K562 (cell line): ENCODE measurements around the gene UBQLNL. TPM values are rescaled to one million over a fixed set of nuclear protein-coding genes. Genes with fewer than 3 reads are reported as not detected.
A peak's percentile ranks its signal among the peaks of the same experiment; 100 is the strongest.

Experiments
- ATAC-seq: fragments of 200-7000 bp; cut with Tn5 transposase; 3 replicates; pipeline ENCODE4 v1.9.1; 2020; ENCODE audit warnings: moderate library complexity
- BruUV-seq: library from RNA; stranded (reverse); fragments of 400-500 nt; replicated peaks from 2 replicates; lab custom pipeline; 2021; lab: Mats Ljungman, UMichigan
- CTCF ChIA-PET: fragments of 300-600 bp; formaldehyde crosslinking; extraction: SDS; loops from one replicate; lab custom pipeline; 2021; ENCODE audit warnings: low intra/inter-chr PET ratio; lab: Yijun Ruan, JAX
- POLR2A ChIA-PET: fragments of 300-600, 350-650 bp; sonication (Branson Sonifier 250); formaldehyde crosslinking; extraction: SDS; loops from one replicate; lab custom pipeline; 2021; ENCODE audit warnings: antibody characterized with exemption, inconsistent platforms; lab: Yijun Ruan, JAX
- DNase-seq, 4 experiments: peaks; one replicate each; pipeline versions ENCODE4 v3.0.0 to v3.0.0-alpha.2; 2011 to 2018; ENCODE audit warnings: low spot score in 3 of 4, mixed read lengths in 3 of 4; ENCODE audit errors: extremely low read depth in 1 of 4
- FAIRE-seq: peaks from 2 replicates; lab custom pipeline; 2011; peaks lifted over from hg19 to GRCh38; lab: Jason Lieb, UNC
- H2AFZ ChIP-seq: 2 replicates; pipeline ENCODE4 v1.6.0; 2011; ENCODE audit warnings: low read depth, low read length, control low read depth, inconsistent platforms
- H3K27ac ChIP-seq: fragments of 200-600 bp; 3 replicates; pipeline ENCODE4 v1.8.0; 2011; ENCODE audit warnings: low read depth, mild to moderate bottlenecking, control low read depth, inconsistent platforms, low read length, moderate library complexity, mixed read lengths; ENCODE audit errors: extremely low read depth
- H3K27me3 ChIP-seq, 2 experiments: fragments of 300-600 bp in 1 of 2; 2 replicates in 1 of 2; 3 replicates in 1 of 2; pipeline versions ENCODE4 v1.6.0 to v1.8.0; 2011; ENCODE audit warnings: inconsistent platforms in 2 of 2, low read length in 2 of 2, mild to moderate bottlenecking in 1 of 2, mixed read lengths in 1 of 2, moderate library complexity in 1 of 2; ENCODE audit not compliant: control insufficient read depth in 2 of 2, insufficient read depth in 2 of 2
- H3K36me3 ChIP-seq: fragments of 300-600 bp; 3 replicates; pipeline ENCODE4 v1.8.0; 2011; ENCODE audit warnings: mild to moderate bottlenecking, low read length, inconsistent platforms; ENCODE audit not compliant: control insufficient read depth, insufficient read depth
- H3K4me1 ChIP-seq, 2 experiments: fragments of 200-600 bp in 1 of 2; replicated peaks in 1 of 2; 2 replicates in 1 of 2; 3 replicates in 1 of 2; pipeline versions ENCODE4 v1.5.1 to v1.8.0; 2011; ENCODE audit warnings: inconsistent platforms in 2 of 2, low read length in 2 of 2, mild to moderate bottlenecking in 1 of 2, mixed read lengths in 1 of 2, moderate library complexity in 1 of 2; ENCODE audit not compliant: control insufficient read depth in 2 of 2, insufficient read depth in 2 of 2
- H3K4me2 ChIP-seq: 2 replicates; pipeline ENCODE4 v1.6.1; 2011; ENCODE audit warnings: low read length, control low read depth, inconsistent platforms, mixed read lengths; ENCODE audit not compliant: insufficient read depth
- H3K4me3 ChIP-seq: fragments of 200-600 bp; sonication (generic), shearing (Covaris generic); 2 replicates; pipeline ENCODE4 v1.5.1; 2016; ENCODE audit warnings: control low read depth, inconsistent platforms
- H3K79me2 ChIP-seq: fragments of 200-600 bp; 3 replicates; pipeline ENCODE4 v1.8.0; 2011; ENCODE audit warnings: low read length, inconsistent platforms; ENCODE audit not compliant: control insufficient read depth, insufficient read depth
- H3K9ac ChIP-seq, 2 experiments: 2 replicates each; pipeline versions ENCODE4 v1.6.0 to v1.6.1; 2011; ENCODE audit warnings: low read depth in 2 of 2, low read length in 2 of 2, control low read depth in 1 of 2, inconsistent platforms in 1 of 2, mild to moderate bottlenecking in 1 of 2, mixed read lengths in 1 of 2; ENCODE audit not compliant: insufficient read depth in 1 of 2
- H3K9me1 ChIP-seq: one replicate; pipeline ENCODE4 v1.6.0; 2011; ENCODE audit warnings: inconsistent platforms, mild to moderate bottlenecking, low read length, moderate library complexity; ENCODE audit not compliant: control insufficient read depth, insufficient read depth
- H3K9me3 ChIP-seq: replicated peaks from 2 replicates; pipeline ENCODE4 v1.5.1; 2011; ENCODE audit warnings: low read depth, low read length, inconsistent platforms; ENCODE audit not compliant: control insufficient read depth, insufficient read depth
- H4K20me1 ChIP-seq: replicated peaks from 2 replicates; pipeline ENCODE4 v1.6.1; 2011; ENCODE audit warnings: low read length, inconsistent platforms, mixed read lengths; ENCODE audit not compliant: control insufficient read depth, insufficient read depth
- ARID1B ChIP-seq: fragments of 450-650 bp; IDR thresholded peaks from 2 replicates; pipeline ENCODE4 v1.6.1; 2016; ENCODE audit warnings: antibody characterized with exemption, mild to moderate bottlenecking, inconsistent platforms
- DPF2 ChIP-seq: fragments of 450-650 bp; IDR thresholded peaks from 2 replicates; pipeline ENCODE4 v1.6.1; 2016
- FOSL1 ChIP-seq: fragments of 200-800 bp; sonication (Bioruptor generic); conservative IDR thresholded peaks from 2 replicates; pipeline ENCODE4 v1.6.1; 2016; ENCODE audit warnings: missing genetic modification characterization, missing compliant biosample characterization
- JUN ChIP-seq, 2 experiments: sonication (generic) in 1 of 2; formaldehyde crosslinking in 1 of 2; IDR thresholded peaks; 2 replicates each; pipeline versions ENCODE4 v1.6.1 to v1.8.0; 2012 to 2022; ENCODE audit warnings: borderline replicate concordance in 2 of 2, mild to moderate bottlenecking in 2 of 2, improper control_type of control experiment in 1 of 2, low read depth in 1 of 2, low read length in 1 of 2, missing genetic modification reagents in 1 of 2
- JUND ChIP-seq, 2 experiments: IDR thresholded peaks; 2 replicates in 1 of 2; 3 replicates in 1 of 2; pipeline ENCODE4 v1.6.1; 2011; ENCODE audit warnings: borderline replicate concordance in 2 of 2, low read depth in 2 of 2, low read length in 2 of 2, improper control_type of control experiment in 1 of 2, missing biosample characterization in 1 of 2, missing genetic modification characterization in 1 of 2, missing genetic modification reagents in 1 of 2
- MEF2A ChIP-seq: IDR thresholded peaks from 2 replicates; pipeline ENCODE4 v1.6.1; 2011; ENCODE audit warnings: low read depth, mild to moderate bottlenecking, low read length, moderate library complexity; ENCODE audit not compliant: control insufficient read depth
- RFX1 ChIP-seq: fragments of 450-650 bp; IDR thresholded peaks from 2 replicates; pipeline ENCODE4 v1.6.1; 2016; ENCODE audit warnings: mild to moderate bottlenecking, moderate library complexity
- SMARCA4 ChIP-seq: fragments of 450-650 bp; IDR thresholded peaks from 2 replicates; pipeline ENCODE4 v1.6.1; 2016
- SMARCE1 ChIP-seq: fragments of 450-650 bp; IDR thresholded peaks from 2 replicates; pipeline ENCODE4 v1.7.1; 2016; ENCODE audit warnings: mild to moderate bottlenecking
- TCF3 ChIP-seq: sonication (generic); formaldehyde crosslinking; IDR thresholded peaks from 2 replicates; pipeline ENCODE4 v1.4.0; 2020; ENCODE audit warnings: mild to moderate bottlenecking, missing genetic modification reagents
- ZFP36 ChIP-seq: fragments of 150-350 bp; IDR thresholded peaks from 2 replicates; pipeline ENCODE4 v1.6.1; 2018; ENCODE audit warnings: low read length, low read depth; ENCODE audit not compliant: partially characterized antibody
- ZNF121 ChIP-seq: sonication (generic); formaldehyde crosslinking; conservative IDR thresholded peaks from 2 replicates; pipeline ENCODE4 v1.8.0; 2022; ENCODE audit warnings: missing genetic modification reagents
- ZNF239 ChIP-seq: fragments of 250-450 bp; sonication (Bioruptor Pico); IDR thresholded peaks from 2 replicates; pipeline ENCODE4 v1.4.0; 2020; ENCODE audit warnings: mild to moderate bottlenecking
- ZNF586 ChIP-seq: fragments of 450-650 bp; formaldehyde crosslinking; conservative IDR thresholded peaks from 2 replicates; pipeline ENCODE4 v1.4.0; 2020; ENCODE audit warnings: mild to moderate bottlenecking, moderate library complexity
- WGBS: fragments of 100-300 bp; shearing (Covaris generic); methylation state at CpG from one replicate; pipeline ENCODE4 v1.1.6; 2016; ENCODE audit warnings: low coverage, mixed read lengths; ENCODE audit not compliant: insufficient coverage; ENCODE audit errors: missing lambda C conversion rate; 5-methylcytosine and 5-hydroxymethylcytosine counted together
- in situ Hi-C: fragments of 300-500 bp; cut with MboI; formaldehyde crosslinking; loops from 4 replicates; pipeline ENCODE4 v1.15.0; 2018; ENCODE audit warnings: inconsistent platforms, mixed read lengths
- intact Hi-C: fragments of 100-400 bp; cut with micrococcal nuclease; formaldehyde crosslinking; loops from 2 replicates; pipeline ENCODE4 v1.14.2; 2022
- polyA plus RNA-seq, 8 experiments: library from polyadenylated mRNA; depleted of rRNA in 4 of 8; stranded (reverse) in 5 of 8; unstranded in 3 of 8; fragments of >200 nt; fragmentation: Nextera tagmentation in 2 of 8; fragmentation: Illumina TruSeq in 1 of 8; extraction: Ambion mirVana in 2 of 8; extraction: Trizol in 1 of 8; gene quantifications; 2 replicates each; pipeline versions ENCODE4 v1.2.1 to v1.2.3, GENCODE V29; 2011 to 2014; ENCODE audit warnings: inconsistent platforms in 1 of 8, missing spikeins in 1 of 8
- total RNA-seq, 7 experiments: library from RNA; depleted of rRNA in 6 of 7; stranded (reverse); fragments of >200 nt in 6 of 7; fragmentation: Illumina TruSeq in 2 of 7; extraction: Trizol in 2 of 7; gene quantifications; 2 replicates each; pipeline versions ENCODE4 v1.2.1 to v1.2.3, GENCODE V29; 2011 to 2021; ENCODE audit warnings: low replicate concordance in 1 of 7
- TF ChIP-seq, protein P1 (sequence below), 2 experiments: fragments of 450-650 bp in 1 of 2; sonication (generic) in 1 of 2; formaldehyde crosslinking in 1 of 2; IDR thresholded peaks in 1 of 2; conservative IDR thresholded peaks in 1 of 2; 2 replicates each; pipeline versions ENCODE4 v1.6.1 to v1.8.1; 2016 to 2023; ENCODE audit warnings: mild to moderate bottlenecking in 2 of 2, moderate library complexity in 2 of 2, inconsistent platforms in 1 of 2, missing genetic modification reagents in 1 of 2
- TF ChIP-seq, protein P2 (sequence below): fragments of 250-450 bp; sonication (Bioruptor Pico); IDR thresholded peaks from 2 replicates; pipeline ENCODE4 v1.4.0; 2020
- TF ChIP-seq, protein P3 (sequence below): fragments of 200-800 bp; sonication (Bioruptor generic); IDR thresholded peaks from 2 replicates; pipeline ENCODE4 v1.6.1; 2017; ENCODE audit warnings: missing genetic modification characterization, missing compliant biosample characterization

The UBQLNL gene
- total and polyA plus RNA-seq, 9 of the 15 experiments (the other 6 are each of a cell fraction or from before 2014, with no cell fraction given), result 0.07 to 0.27 (median 0.14) TPM

GRCh38 chr11:5550440-5551095, 34.1 kb upstream of the UBQLNL start:
- no peaks in the 10 kb centered on the region for H3K9me3 ChIP-seq
- POLR2A ChIA-PET, result no interaction called here
- FAIRE-seq (peak; percentile 46), ATAC-seq (peak; percentile 42; the same call in 1 of the 3 replicates), DNase-seq (peak in 1 of 4 experiments; percentile 30)
- no peak overlapping the region for H2AFZ ChIP-seq
- H3K4me3 ChIP-seq, result no peak overlapping the region
- intact Hi-C loops, result loop anchor here (5.0 to 10.0 kb wide), 2 partner anchors 166 to 348 kb away; partner anchors contain the start of genes OR51M1 and OR51V1
- CTCF ChIA-PET, result no interaction called here
- no peaks in the 10 kb centered on the region; a peak in 1 of 5 replicates for H3K27me3 ChIP-seq
- no peaks in the 10 kb centered on the region for H3K36me3 ChIP-seq
- H3K79me2 ChIP-seq, result no peaks in the 10 kb centered on the region
- no peak overlapping the region for H3K27ac ChIP-seq
- no peaks in the 10 kb centered on the region for H3K9me1 ChIP-seq
- H3K4me2 ChIP-seq, result no peak overlapping the region
- in situ Hi-C loops, result no loop called here
- no peak overlapping the region for H3K9ac ChIP-seq
- WGBS, result 17% methylated on average over 5 of the region's 5 CpGs
- TF ChIP-seq JUN (IDR thresholded peaks at IDR 0.05; ENCODE audit: borderline replicate concordance, low read depth, low read length) (peak; percentile 57), JUN (CRISPR knock-in tag; IDR thresholded peaks at IDR 0.05; ENCODE audit: borderline replicate concordance) (no peak), JUND (IDR thresholded peaks at IDR 0.05; ENCODE audit: borderline replicate concordance, low read depth, low read length) (peak; percentile 67; the same call in 1 of the 2 replicates), JUND (tag; IDR thresholded peaks at IDR 0.05; ENCODE audit: borderline replicate concordance, low read depth, low read length) (peak; percentile 70; the same call in 1 of the 3 replicates), MEF2A (0 out of 2 replicates have a peak, but pooled peaks have one; percentile 41), ARID1B (peak; percentile 62), FOSL1 (peak; percentile 95), DPF2 (peak; percentile 55; the same call in 1 of the 2 replicates), SMARCA4 (peak; percentile 60; the same call in 1 of the 2 replicates), ZFP36 (no peak), TCF3 (CRISPR knock-in tag) (no peak), RFX1 (peak; percentile 25; the same call in 1 of the 2 replicates), ZNF121 (CRISPR knock-in tag) (no peak), SMARCE1 (peak; percentile 62), ZNF239 (CRISPR knock-in tag) (no peak), ZNF586 (CRISPR knock-in tag) (no peak)
- TF ChIP-seq, protein P1, sequence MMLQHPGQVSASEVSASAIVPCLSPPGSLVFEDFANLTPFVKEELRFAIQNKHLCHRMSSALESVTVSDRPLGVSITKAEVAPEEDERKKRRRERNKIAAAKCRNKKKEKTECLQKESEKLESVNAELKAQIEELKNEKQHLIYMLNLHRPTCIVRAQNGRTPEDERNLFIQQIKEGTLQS (IDR thresholded peaks at IDR 0.05), result peak; percentile 88
- TF ChIP-seq, protein P1 (CRISPR knock-in tag; conservative IDR thresholded peaks at IDR 0.05), result no peak
- TF ChIP-seq, protein P2, sequence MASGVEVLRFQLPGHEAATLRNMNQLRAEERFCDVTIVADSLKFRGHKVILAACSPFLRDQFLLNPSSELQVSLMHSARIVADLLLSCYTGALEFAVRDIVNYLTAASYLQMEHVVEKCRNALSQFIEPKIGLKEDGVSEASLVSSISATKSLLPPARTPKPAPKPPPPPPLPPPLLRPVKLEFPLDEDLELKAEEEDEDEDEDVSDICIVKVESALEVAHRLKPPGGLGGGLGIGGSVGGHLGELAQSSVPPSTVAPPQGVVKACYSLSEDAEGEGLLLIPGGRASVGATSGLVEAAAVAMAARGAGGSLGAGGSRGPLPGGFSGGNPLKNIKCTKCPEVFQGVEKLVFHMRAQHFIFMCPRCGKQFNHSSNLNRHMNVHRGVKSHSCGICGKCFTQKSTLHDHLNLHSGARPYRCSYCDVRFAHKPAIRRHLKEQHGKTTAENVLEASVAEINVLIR (CRISPR knock-in tag), result no peak
- TF ChIP-seq, protein P3, sequence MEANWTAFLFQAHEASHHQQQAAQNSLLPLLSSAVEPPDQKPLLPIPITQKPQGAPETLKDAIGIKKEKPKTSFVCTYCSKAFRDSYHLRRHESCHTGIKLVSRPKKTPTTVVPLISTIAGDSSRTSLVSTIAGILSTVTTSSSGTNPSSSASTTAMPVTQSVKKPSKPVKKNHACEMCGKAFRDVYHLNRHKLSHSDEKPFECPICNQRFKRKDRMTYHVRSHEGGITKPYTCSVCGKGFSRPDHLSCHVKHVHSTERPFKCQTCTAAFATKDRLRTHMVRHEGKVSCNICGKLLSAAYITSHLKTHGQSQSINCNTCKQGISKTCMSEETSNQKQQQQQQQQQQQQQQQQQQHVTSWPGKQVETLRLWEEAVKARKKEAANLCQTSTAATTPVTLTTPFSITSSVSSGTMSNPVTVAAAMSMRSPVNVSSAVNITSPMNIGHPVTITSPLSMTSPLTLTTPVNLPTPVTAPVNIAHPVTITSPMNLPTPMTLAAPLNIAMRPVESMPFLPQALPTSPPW (CRISPR knock-in tag), result peak; percentile 16; the same call in 1 of the 2 replicates
- H3K4me1 ChIP-seq, result peaks cover 0 to 6% of the 10 kb centered on the region in 2 experiments; a peak in 2 of 5 replicates
- BruUV-seq, result no TSS peak
- H4K20me1 ChIP-seq, result no peaks in the 10 kb centered on the region
